Gastroesophageal sphincter (tissue), 4 donors: Measurements from ENCODE around the gene ANAPC5. TPM values are rescaled to one million over a fixed set of nuclear protein-coding genes. Genes with fewer than 3 reads are reported as not detected.
"Not testable (repeated sequence)": the region's sequence is repeated elsewhere in the genome, so short reads cannot be mapped to it uniquely, and the experiment has no call there.

Experiments used
- ATAC-seq: fragments of 150-250 bp; one replicate; pipeline ENCODE4 v1.9.1; 2016; ENCODE audit warnings: mild to moderate bottlenecking, moderate library complexity
- H3K27ac ChIP-seq, 4 donors: fragments of 200-600 bp; sonication (generic) in 3 of 4; 1 replicate in 3 of 4; 2 replicates in 1 of 4; pipeline ENCODE4 v1.5.1; 2016 to 2019
- H3K27me3 ChIP-seq: fragments of 200-600 bp; sonication (generic); one replicate; pipeline ENCODE4 v1.5.1; 2019
- H3K36me3 ChIP-seq, 2 donors: fragments of 200-600 bp; sonication (generic); one replicate each; pipeline ENCODE4 v1.5.1; 2019; ENCODE audit warnings: control low read depth in 1 of 2
- H3K4me1 ChIP-seq, 3 donors: fragments of 200-600 bp; sonication (generic); 1 replicate in 2 of 3; 2 replicates in 1 of 3; pipeline ENCODE4 v1.5.1; 2016 to 2019; ENCODE audit warnings: control low read depth in 2 of 3
- H3K4me3 ChIP-seq, 2 donors: fragments of 200-600 bp; sonication (generic); one replicate each; pipeline ENCODE4 v1.5.1; 2019; ENCODE audit warnings: mild to moderate bottlenecking in 1 of 2, moderate library complexity in 1 of 2
- H3K9me3 ChIP-seq, 3 donors: fragments of 200-600 bp; sonication (generic); one replicate each; pipeline ENCODE4 v1.5.1; 2017 to 2019; ENCODE audit warnings: control low read depth in 2 of 3
- EP300 ChIP-seq: sonication (generic); formaldehyde crosslinking; IDR thresholded peaks from one replicate; pipeline ENCODE4 v1.6.1; 2017; ENCODE audit warnings: antibody characterized with exemption, mild to moderate bottlenecking
- POLR2A ChIP-seq, 2 donors: fragments of 450-650 bp; IDR thresholded peaks; one replicate each; pipeline ENCODE4 v1.6.1; 2017; ENCODE audit warnings: antibody characterized with exemption in 2 of 2, mild to moderate bottlenecking in 2 of 2, moderate library complexity in 1 of 2
- POLR2AphosphoS5 ChIP-seq: sonication (generic); formaldehyde crosslinking; IDR thresholded peaks from one replicate; pipeline ENCODE4 v1.6.1; 2017; ENCODE audit warnings: antibody characterized with exemption
- WGBS, 2 donors: methylation state at CpG; one replicate each; pipeline ENCODE4 v1.1.5; 2018; ENCODE audit warnings: low coverage in 1 of 2; 5-methylcytosine and 5-hydroxymethylcytosine counted together
- total RNA-seq, 4 donors: library from RNA; depleted of rRNA; stranded (reverse); fragments of >200 nt; gene quantifications; one replicate each; pipeline ENCODE4 v1.1.0, GENCODE V29; 2016
- TF ChIP-seq, protein P1 (sequence below), 4 experiments: fragments of 200-600 bp in 2 of 4; fragments of 450-650 bp in 2 of 4; sonication (generic) in 1 of 4; IDR thresholded peaks; one replicate each; pipeline ENCODE4 v1.5.1; 2017 to 2019; ENCODE audit warnings: antibody characterized with exemption in 4 of 4, mild to moderate bottlenecking in 2 of 4, moderate library complexity in 2 of 4

ANAPC5 gene
- total RNA-seq, 4 donors from 2014 or later: 69.2 to 93.5 (median 75.7) TPM

DNA sequence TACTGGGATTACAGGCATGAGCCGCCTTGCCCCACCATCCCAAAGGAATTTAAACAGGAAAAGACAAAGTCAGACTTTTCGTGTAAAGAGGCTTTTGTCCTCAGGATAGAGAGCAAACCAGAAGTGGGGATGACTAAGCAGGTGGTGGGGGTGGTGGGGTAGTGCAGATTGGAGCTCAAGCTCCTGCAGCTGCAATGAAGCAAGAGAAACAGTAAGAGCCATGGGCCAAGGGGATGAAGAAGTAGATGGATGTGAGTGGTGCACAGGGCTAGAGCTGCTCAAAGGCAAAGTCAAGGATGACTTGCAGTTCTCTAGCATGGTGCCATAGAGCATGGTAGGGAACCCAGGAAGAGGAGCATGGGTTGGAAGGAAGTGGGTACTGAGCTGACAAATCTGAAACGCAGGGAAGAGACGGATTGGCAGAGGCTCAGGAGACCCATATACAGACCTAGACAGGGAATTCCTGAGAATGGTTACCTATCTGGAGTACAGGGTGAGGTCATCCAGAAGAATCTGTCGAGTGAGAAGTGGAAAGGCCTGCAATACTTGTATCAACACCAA lies 36.3 kb upstream of the ANAPC5 start:
- Histone ChIP-seq H3K36me3 (no peaks in the 10 kb centered on the region), H3K9me3 (no peaks in the 10 kb centered on the region), H3K4me3 (no peak overlapping the region), H3K27ac (no peak overlapping the region), H3K4me1 (no peaks in the 10 kb centered on the region), H3K27me3 (no peaks in the 10 kb centered on the region)
- ATAC-seq: no peak
- WGBS, 2 donors: 80 to 83% methylated on average over 5 of the region's 5 CpGs
- TF ChIP-seq, protein P1, sequence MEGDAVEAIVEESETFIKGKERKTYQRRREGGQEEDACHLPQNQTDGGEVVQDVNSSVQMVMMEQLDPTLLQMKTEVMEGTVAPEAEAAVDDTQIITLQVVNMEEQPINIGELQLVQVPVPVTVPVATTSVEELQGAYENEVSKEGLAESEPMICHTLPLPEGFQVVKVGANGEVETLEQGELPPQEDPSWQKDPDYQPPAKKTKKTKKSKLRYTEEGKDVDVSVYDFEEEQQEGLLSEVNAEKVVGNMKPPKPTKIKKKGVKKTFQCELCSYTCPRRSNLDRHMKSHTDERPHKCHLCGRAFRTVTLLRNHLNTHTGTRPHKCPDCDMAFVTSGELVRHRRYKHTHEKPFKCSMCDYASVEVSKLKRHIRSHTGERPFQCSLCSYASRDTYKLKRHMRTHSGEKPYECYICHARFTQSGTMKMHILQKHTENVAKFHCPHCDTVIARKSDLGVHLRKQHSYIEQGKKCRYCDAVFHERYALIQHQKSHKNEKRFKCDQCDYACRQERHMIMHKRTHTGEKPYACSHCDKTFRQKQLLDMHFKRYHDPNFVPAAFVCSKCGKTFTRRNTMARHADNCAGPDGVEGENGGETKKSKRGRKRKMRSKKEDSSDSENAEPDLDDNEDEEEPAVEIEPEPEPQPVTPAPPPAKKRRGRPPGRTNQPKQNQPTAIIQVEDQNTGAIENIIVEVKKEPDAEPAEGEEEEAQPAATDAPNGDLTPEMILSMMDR (IDR thresholded peaks at IDR 0.05): no peak
- no peak for TF ChIP-seq EP300

DNA sequence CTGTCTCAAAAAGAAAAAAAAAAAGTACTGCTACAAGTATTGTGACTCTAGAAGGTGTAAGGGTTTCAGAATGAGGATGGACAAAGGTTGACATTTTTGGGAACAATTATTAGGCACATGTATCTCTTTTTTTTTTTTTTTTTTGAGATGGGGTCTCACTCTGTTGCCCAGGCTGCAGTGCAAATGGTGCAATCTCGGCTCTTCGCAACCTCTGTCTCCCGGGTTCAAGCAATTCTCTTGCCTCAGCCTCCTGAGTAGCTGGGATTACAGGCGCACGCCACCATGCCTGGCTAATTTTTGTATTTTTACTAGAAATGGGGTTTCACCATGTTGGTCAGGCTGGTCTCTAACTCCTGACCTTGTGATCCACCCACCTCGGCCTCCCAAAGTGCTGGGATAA lies 32.7 kb upstream of the ANAPC5 start:
- H3K4me3 ChIP-seq, ATAC-seq, H3K4me1 ChIP-seq, H3K9me3 ChIP-seq, H3K36me3 ChIP-seq, H3K27me3 ChIP-seq, H3K27ac ChIP-seq: not testable (repeated sequence)
- WGBS, 2 donors: 71 to 87% methylated on average over 3 to 6 of the region's 6 CpGs

DNA sequence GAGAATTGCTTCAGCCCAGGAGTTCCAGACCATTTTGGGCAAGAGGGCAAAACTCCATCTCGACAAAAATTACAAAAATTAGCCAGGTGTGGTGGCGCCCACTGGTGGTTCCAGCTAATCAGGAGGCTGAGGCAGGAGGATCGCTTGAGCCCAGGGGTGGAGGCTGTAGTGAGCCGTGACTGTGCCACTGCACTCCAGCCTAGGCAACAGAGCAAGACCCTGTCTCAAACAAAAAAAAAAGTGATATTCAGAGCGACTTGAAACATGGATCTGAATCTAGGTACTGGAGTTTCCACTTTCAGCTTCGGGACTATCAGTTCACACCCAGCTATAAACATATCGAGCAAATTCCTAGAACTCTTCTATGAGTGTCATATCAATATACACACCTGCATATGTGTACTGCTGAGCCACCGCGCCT lies 31.4 kb upstream of the ANAPC5 start:
- H3K27ac ChIP-seq: no peak overlapping the region
- H3K9me3 ChIP-seq: no peaks in the 10 kb centered on the region
- ATAC-seq: no peak
- no peaks in the 10 kb centered on the region for H3K4me1 ChIP-seq
- H3K27me3 ChIP-seq: no peaks in the 10 kb centered on the region
- H3K4me3 ChIP-seq: no peak overlapping the region
- no peaks in the 10 kb centered on the region for H3K36me3 ChIP-seq
- TF ChIP-seq EP300 (no peak), POLR2A (IDR thresholded peaks at IDR 0.05) (no peak), POLR2AphosphoS5 (no peak)
- TF ChIP-seq, protein P1 (IDR thresholded peaks at IDR 0.05): no peak
- WGBS, 2 donors: 88 to 92% methylated on average over 5 to 7 of the region's 9 CpGs

DNA sequence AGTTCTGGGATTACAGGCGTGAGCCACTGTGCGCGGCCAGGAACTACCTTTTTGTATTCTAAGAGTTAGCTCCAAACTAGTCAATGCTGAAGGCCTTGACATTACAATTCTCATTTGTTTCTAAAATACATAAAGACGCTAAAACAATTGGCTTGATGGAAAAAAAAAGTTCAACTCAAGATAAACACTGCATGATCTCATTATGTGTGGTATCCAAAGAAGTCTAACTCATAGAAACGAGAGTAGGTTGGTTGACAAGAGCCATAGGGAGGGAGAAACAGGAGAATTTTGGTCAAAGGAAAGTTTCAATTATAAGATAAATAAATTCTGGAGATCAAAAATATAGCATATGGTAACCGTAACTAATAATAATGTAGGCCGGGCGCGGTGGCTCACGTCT lies 27.7 kb upstream of the ANAPC5 start:
- ATAC-seq: no peak
- Histone ChIP-seq H3K36me3 (no peaks in the 10 kb centered on the region), H3K27ac (no peak overlapping the region), H3K4me1 (no peaks in the 10 kb centered on the region), H3K9me3 (no peaks in the 10 kb centered on the region), H3K4me3 (no peak overlapping the region), H3K27me3 (no peaks in the 10 kb centered on the region)
- 79 to 84% methylated on average over 8 to 10 of the region's 10 CpGs for WGBS, 2 donors
- TF ChIP-seq POLR2AphosphoS5: no peak
- TF ChIP-seq EP300: no peak
- TF ChIP-seq, protein P1 (IDR thresholded peaks at IDR 0.05): no peak
- TF ChIP-seq POLR2A (IDR thresholded peaks at IDR 0.05): no peak

DNA sequence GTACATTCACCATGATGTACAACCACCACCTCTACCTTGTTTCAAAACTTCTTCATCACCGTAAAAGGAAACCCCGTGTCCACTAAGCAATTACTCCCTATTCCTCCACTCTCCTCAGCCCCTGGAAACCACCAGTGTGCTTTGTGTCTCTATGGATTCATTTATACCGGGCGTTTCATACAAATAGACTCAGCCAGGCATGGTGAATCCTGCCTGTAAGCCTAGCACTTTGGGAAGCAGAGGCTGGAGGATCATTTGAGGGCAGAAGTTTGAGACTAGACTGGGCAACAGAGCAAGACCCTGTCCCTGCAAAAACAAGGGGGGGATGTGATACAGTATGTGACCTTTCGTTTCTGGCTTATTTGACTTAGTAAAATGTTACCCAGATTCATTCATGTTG lies 26.5 kb upstream of the ANAPC5 start:
- Histone ChIP-seq H3K9me3 (no peaks in the 10 kb centered on the region), H3K4me3 (no peak overlapping the region), H3K27ac (no peak overlapping the region), H3K4me1 (no peaks in the 10 kb centered on the region), H3K27me3 (no peaks in the 10 kb centered on the region), H3K36me3 (no peaks in the 10 kb centered on the region)
- 80 to 81% methylated on average over 5 of the region's 5 CpGs for WGBS, 2 donors
- TF ChIP-seq POLR2A (IDR thresholded peaks at IDR 0.05) (no peak), POLR2AphosphoS5 (no peak)
- TF ChIP-seq, protein P1 (IDR thresholded peaks at IDR 0.05): no peak
- ATAC-seq: no peak
